HepG2 (cell line): ENCODE data around the gene GRID1.

ENCODE experiments used
- RNF2 ChIP-seq: fragments of 450-650 bp; conservative IDR thresholded peaks from 2 replicates; pipeline ENCODE4 v1.6.1; 2016; ENCODE audit warnings: low read depth
- TBP ChIP-seq: sonication (generic); formaldehyde crosslinking; IDR thresholded peaks from 2 replicates; pipeline ENCODE4 v1.5.0; 2020; ENCODE audit warnings: missing genetic modification reagents
- ZNF552 ChIP-seq: sonication (generic); formaldehyde crosslinking; IDR thresholded peaks from 2 replicates; pipeline ENCODE4 v1.9.0; 2022; ENCODE audit warnings: missing genetic modification reagents, mild to moderate bottlenecking, borderline replicate concordance
- ZNF629 ChIP-seq: sonication (generic); formaldehyde crosslinking; conservative IDR thresholded peaks from 2 replicates; pipeline ENCODE4 v1.5.0; 2020; ENCODE audit warnings: missing genetic modification reagents
- ZSCAN20 ChIP-seq: sonication (generic); formaldehyde crosslinking; IDR thresholded peaks from 2 replicates; pipeline ENCODE4 v1.4.0; 2020; ENCODE audit warnings: missing genetic modification reagents, mild to moderate bottlenecking, borderline replicate concordance
- TF ChIP-seq, protein P1 (sequence below): sonication (generic); formaldehyde crosslinking; conservative IDR thresholded peaks from 2 replicates; pipeline ENCODE4 v1.5.0; 2020; ENCODE audit warnings: missing genetic modification reagents
- TF ChIP-seq, protein P2 (sequence below): sonication (generic); formaldehyde crosslinking; IDR thresholded peaks from 2 replicates; pipeline ENCODE4 v1.5.0; 2020; ENCODE audit warnings: mild to moderate bottlenecking, missing genetic modification reagents, moderate library complexity
- TF ChIP-seq, protein P3 (sequence below): sonication (generic); formaldehyde crosslinking; IDR thresholded peaks from 2 replicates; pipeline ENCODE4 v1.9.0; 2021; ENCODE audit warnings: missing genetic modification reagents, borderline replicate concordance
- TF ChIP-seq, protein P4 (sequence below): IDR thresholded peaks from 2 replicates; pipeline ENCODE4 v1.6.1; 2012; ENCODE audit warnings: inconsistent platforms
- TF ChIP-seq, protein P5 (sequence below): sonication (generic); formaldehyde crosslinking; IDR thresholded peaks from 2 replicates; pipeline ENCODE4 v1.4.0; 2020; ENCODE audit warnings: missing genetic modification reagents
- TF ChIP-seq, protein P6 (sequence below), 2 experiments: sonication (generic) in 1 of 2; formaldehyde crosslinking in 1 of 2; IDR thresholded peaks; 2 replicates each; pipeline versions ENCODE4 v1.5.1 to v1.6.1; 2011 to 2020; ENCODE audit warnings: borderline replicate concordance in 1 of 2, low read depth in 1 of 2, low read length in 1 of 2, mild to moderate bottlenecking in 1 of 2, missing genetic modification reagents in 1 of 2, moderate library complexity in 1 of 2

DNA sequence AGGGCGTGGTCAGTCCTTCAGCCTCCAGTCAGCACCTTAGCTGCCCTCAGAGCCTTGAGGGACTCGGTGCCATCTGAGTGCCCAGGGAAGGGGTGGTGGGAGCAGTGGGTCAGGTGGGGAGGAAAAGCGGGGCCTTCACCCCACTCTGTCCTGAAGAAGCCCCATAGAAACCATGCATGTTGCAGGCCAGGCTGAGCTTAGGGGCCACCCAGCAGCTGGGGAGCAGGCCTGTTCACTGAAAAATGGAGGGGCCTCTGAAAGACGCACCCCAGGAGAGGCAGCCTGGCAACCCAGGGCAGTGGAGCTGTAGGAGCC lies 144.3 kb downstream of the GRID1 start:
- TF ChIP-seq ZNF552 (no peak), ZNF629 (CRISPR knock-in tag) (no peak), ZSCAN20 (CRISPR knock-in tag) (no peak), TBP (CRISPR knock-in tag) (no peak), RNF2 (no peak)
- TF ChIP-seq, protein P1, sequence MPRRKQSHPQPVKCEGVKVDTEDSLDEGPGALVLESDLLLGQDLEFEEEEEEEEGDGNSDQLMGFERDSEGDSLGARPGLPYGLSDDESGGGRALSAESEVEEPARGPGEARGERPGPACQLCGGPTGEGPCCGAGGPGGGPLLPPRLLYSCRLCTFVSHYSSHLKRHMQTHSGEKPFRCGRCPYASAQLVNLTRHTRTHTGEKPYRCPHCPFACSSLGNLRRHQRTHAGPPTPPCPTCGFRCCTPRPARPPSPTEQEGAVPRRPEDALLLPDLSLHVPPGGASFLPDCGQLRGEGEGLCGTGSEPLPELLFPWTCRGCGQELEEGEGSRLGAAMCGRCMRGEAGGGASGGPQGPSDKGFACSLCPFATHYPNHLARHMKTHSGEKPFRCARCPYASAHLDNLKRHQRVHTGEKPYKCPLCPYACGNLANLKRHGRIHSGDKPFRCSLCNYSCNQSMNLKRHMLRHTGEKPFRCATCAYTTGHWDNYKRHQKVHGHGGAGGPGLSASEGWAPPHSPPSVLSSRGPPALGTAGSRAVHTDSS (CRISPR knock-in tag): no peak
- TF ChIP-seq, protein P2, sequence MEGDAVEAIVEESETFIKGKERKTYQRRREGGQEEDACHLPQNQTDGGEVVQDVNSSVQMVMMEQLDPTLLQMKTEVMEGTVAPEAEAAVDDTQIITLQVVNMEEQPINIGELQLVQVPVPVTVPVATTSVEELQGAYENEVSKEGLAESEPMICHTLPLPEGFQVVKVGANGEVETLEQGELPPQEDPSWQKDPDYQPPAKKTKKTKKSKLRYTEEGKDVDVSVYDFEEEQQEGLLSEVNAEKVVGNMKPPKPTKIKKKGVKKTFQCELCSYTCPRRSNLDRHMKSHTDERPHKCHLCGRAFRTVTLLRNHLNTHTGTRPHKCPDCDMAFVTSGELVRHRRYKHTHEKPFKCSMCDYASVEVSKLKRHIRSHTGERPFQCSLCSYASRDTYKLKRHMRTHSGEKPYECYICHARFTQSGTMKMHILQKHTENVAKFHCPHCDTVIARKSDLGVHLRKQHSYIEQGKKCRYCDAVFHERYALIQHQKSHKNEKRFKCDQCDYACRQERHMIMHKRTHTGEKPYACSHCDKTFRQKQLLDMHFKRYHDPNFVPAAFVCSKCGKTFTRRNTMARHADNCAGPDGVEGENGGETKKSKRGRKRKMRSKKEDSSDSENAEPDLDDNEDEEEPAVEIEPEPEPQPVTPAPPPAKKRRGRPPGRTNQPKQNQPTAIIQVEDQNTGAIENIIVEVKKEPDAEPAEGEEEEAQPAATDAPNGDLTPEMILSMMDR: no peak
- TF ChIP-seq, protein P3, sequence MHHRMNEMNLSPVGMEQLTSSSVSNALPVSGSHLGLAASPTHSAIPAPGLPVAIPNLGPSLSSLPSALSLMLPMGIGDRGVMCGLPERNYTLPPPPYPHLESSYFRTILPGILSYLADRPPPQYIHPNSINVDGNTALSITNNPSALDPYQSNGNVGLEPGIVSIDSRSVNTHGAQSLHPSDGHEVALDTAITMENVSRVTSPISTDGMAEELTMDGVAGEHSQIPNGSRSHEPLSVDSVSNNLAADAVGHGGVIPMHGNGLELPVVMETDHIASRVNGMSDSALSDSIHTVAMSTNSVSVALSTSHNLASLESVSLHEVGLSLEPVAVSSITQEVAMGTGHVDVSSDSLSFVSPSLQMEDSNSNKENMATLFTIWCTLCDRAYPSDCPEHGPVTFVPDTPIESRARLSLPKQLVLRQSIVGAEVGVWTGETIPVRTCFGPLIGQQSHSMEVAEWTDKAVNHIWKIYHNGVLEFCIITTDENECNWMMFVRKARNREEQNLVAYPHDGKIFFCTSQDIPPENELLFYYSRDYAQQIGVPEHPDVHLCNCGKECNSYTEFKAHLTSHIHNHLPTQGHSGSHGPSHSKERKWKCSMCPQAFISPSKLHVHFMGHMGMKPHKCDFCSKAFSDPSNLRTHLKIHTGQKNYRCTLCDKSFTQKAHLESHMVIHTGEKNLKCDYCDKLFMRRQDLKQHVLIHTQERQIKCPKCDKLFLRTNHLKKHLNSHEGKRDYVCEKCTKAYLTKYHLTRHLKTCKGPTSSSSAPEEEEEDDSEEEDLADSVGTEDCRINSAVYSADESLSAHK (CRISPR knock-in tag): no peak
- TF ChIP-seq, protein P4, sequence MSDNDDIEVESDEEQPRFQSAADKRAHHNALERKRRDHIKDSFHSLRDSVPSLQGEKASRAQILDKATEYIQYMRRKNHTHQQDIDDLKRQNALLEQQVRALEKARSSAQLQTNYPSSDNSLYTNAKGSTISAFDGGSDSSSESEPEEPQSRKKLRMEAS: no peak
- TF ChIP-seq, protein P5, sequence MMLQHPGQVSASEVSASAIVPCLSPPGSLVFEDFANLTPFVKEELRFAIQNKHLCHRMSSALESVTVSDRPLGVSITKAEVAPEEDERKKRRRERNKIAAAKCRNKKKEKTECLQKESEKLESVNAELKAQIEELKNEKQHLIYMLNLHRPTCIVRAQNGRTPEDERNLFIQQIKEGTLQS (CRISPR knock-in tag): no peak
- TF ChIP-seq, protein P6, sequence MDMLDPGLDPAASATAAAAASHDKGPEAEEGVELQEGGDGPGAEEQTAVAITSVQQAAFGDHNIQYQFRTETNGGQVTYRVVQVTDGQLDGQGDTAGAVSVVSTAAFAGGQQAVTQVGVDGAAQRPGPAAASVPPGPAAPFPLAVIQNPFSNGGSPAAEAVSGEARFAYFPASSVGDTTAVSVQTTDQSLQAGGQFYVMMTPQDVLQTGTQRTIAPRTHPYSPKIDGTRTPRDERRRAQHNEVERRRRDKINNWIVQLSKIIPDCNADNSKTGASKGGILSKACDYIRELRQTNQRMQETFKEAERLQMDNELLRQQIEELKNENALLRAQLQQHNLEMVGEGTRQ (IDR thresholded peaks at IDR 0.05; ENCODE audit: low read depth, low read length): no peak
- TF ChIP-seq, protein P6 (CRISPR knock-in tag; IDR thresholded peaks at IDR 0.05; ENCODE audit: borderline replicate concordance): no peak
